ENCODE data around the gene HDAC4.

Gene HDAC4

DNA sequence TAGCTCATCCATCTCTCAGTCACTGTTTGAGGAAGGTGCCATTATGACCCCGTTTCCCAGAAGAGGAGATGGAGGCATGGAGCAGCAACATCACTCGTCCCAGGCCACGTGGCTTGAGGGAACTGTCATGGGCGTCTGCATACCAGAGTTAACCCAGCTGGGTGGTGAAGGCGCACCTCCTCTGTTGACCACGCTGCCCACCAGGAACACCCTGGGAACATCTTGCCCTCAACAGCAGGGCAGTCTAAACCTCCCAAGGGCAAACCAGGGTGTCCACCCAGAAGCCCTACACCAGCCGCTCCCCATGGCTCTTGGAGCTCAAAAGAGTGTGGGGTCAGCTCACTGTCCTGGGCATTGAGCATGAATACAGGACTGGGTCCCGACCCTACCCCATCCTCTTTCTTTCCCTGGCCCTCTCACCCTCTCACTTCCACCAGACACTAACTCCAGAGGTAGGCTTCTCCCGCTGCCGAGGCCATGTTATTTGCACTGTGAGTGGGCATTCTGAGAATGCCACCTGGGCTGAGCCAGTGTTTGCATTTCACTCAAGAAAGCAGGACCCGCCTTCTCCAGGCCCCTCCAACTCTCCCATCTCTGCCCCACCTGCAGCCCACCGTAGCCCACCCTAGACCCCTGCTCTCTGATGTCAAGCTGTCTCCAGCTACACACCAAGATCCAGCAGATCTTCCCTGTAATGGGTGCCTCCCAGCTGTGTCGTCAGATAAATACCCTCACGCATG lies 259.6 kb downstream of the HDAC4 start:
- no peak for DNase-seq (ENCODE audit: low read depth in 2 of 2)

GRCh38 chr2:239140346-239141020 lies 260.3 kb downstream of the HDAC4 start:
- DNase-seq (ENCODE audit: low read depth in 2 of 2), result no peak

DNA sequence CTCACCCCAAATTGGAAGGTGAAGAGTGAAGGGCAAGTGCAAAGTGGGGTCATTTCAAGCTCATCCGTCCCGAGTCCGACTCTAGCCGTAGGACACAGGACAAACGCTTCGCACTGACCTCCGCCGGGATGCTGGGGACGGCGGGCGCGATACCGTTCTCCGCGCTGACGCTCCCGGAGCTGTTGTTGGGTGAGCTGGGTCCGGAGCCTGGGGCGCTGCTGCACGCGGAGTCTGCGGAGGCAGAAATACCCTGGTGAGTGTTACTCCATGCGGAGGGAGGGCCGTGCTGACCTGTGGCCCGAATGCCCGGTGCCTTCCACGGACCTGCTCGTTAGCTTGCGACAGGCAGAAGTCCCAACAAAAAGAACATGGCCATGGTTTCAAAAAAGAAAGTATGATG lies 261.3 kb downstream of the HDAC4 start:
- DNase-seq (ENCODE audit: low read depth in 2 of 2), result no peak

DNA sequence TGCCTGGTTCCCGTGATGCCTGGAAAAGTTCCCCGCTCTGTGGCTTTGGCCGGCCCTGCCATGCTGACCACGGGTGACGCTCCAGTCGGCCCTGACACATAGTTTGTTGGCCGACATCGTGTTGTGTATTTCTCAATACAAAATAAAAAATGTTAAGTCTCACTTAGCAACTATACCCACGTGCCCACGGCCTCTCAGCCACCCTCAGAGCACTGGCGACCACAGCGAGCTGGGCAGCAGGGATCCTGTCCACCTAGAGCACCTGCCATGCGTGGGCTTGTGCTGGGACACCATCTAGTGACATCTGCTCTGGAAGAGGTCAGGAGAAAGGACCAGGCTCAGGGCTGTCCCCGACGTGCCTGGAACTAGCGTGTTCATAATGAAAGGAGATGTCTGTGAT lies 261.7 kb downstream of the HDAC4 start:
- no peak for DNase-seq (ENCODE audit: low read depth in 2 of 2)

DNA sequence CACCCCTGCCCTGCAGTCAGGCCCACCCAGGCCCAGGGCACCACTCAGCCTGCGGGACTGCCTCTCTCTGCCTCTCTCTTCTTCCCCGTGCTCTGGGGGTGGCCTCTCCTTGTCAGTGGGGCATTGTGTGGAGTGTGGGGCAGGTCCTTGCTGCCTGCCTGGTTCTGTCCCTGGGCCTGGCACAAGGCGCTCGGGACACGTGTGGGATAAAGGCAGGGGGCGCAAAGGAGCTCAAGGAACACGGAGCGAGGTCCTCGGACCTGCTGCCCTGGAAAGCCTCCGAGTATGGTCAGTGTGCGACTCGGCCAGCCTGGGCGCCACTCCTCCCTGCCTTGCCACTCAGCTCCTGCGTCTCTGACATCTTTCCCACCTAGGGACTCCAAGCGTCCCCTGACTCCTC lies 262.2 kb downstream of the HDAC4 start:
- no peak for DNase-seq (ENCODE audit: low read depth in 2 of 2)

DNA sequence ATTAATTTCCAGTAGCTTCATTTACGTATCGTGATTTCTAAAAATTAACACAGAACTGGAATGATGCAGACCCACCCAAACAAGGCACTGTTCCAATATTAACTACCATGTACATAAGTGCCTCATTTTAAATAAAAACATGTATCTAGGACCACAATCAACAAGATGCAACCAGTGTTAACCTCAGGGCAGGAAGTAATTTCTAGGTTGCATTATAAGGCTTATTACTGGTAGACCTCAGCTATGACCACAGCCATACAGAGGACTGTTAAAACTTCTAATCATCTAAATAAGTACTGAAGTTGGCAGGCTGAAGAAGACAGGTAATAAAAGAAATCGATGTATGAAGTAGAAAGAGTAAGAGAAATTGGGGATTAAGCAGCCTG lies 262.9 kb downstream of the HDAC4 start:
- no peak for DNase-seq (ENCODE audit: low read depth in 2 of 2)

GRCh38 chr2:239137165-239137897 lies 263.5 kb downstream of the HDAC4 start:
- no peak for DNase-seq (ENCODE audit: low read depth in 2 of 2)

- DNase-seq (ENCODE audit: low read depth in 2 of 2), result no peak
Observed at GRCh38 chr2:239136762-239137161, 264.1 kb downstream of the HDAC4 start.

- DNase-seq (ENCODE audit: low read depth in 2 of 2), result no peak
Observed at GRCh38 chr2:239136203-239136602, 264.6 kb downstream of the HDAC4 start.

DNA sequence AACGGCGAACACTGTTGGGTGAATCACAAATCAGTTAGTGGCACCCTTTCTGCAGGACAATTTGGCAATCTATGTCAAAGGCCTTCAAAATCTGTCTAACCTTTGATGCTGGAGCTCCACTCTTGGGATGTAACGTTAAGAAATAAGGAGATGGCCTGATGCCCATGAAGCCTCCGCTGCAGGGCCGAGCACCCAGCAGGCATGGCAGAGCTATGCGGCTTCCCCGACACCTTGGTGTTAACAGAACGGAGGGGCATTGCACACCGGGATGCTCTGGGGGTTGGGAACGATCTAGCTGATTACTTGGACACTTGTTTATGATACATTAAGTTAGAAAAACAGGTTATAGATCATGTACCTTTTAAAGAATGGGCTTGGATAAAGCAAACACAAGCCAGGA lies 265.3 kb downstream of the HDAC4 start:
- DNase-seq (ENCODE audit: low read depth in 2 of 2), result no peak

- no peak for DNase-seq (ENCODE audit: low read depth in 2 of 2)
Observed at GRCh38 chr2:239133945-239134570, 266.8 kb downstream of the HDAC4 start.

DNA sequence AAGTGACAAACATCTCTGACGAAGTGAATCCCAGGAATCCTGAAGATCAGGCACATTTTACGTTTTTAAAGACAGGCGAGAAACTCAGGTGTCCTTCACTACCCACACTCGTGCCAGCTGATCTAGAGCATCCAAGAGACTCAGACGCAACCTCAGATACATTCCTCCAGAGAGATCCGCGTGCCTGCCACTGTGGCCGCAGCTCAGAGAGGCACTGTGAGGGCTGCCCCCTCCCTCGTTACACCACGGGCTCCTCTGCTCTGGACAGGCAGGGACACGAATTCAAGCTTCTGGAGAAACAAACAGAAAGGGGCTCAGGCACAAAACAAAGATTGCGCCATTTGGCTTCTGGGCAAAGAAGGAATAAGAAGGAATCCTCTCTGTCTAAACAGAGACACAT lies 268.0 kb downstream of the HDAC4 start:
- DNase-seq (ENCODE audit: low read depth in 2 of 2), result no peak

DNA sequence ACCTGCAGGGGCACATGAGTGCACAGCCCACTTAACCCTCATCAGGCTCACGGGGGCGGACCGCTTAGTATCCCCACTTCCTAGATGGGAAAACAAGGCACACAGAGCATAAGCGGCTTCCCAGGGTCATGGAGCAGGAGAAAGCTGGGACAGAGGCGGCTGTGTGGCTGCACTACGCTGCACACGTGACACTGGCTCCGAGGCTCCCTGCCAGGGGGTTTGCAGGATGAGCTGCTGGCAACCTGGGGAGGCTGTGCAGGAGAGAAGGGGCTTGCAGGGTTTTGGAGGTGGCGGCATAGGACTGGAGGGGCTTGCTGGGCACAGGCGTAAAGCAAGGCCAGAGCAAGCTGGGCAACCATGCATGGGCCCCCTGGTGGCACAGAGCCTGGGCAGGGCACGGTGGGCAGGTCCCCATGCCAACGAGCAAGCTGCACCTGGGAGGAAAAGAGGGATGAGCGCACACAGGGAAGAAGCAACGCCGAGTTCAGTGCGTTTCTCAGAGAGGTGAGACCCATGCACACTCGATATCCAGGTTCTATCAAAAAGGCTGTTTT lies 268.6 kb downstream of the HDAC4 start:
- no peak for DNase-seq (ENCODE audit: low read depth in 2 of 2)

GRCh38 chr2:239131521-239131920 lies 269.3 kb downstream of the HDAC4 start:
- DNase-seq (ENCODE audit: low read depth in 2 of 2), result no peak

GRCh38 chr2:239130786-239131325 lies 270.0 kb downstream of the HDAC4 start:
- DNase-seq (ENCODE audit: low read depth in 2 of 2), result no peak

GRCh38 chr2:239130041-239130440 lies 270.8 kb downstream of the HDAC4 start:
- DNase-seq (ENCODE audit: low read depth in 2 of 2), result no peak

DNA sequence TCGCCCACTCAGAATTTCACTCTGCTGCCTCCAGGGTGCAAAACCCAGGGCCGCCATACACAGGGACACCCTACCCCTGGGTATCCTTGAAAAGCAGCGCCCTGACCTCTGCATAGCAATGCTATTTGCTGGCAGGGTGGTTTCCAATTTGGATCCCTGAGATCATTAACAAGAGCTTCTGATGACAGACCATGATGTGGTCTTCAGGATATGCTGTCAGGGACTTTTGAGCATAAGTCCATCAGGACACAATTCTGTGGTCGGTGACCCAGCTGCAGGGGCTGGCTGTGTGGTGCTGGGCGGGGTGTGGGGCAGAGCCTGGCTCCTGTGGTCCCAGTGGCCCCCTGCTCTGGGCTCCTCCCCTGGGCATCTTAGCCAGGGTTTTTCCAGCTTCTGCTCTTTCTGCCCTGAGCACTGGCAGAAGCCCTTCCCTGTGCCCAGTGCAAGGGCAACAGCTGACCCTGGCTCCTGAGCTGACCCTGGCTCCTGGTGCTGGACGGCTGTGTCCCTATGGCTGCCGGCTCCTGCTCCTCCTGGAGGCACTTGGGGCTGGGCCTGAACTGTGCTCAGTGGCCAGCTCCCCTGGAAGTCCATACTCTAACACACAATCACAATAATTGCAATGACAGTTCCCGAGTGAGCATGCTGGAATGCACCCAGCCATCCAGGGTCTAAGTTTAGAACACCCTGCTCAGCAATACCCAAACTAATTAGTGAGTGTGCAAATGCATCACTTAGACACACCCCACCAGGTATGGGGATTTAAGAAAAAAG lies 271.5 kb downstream of the HDAC4 start:
- no peak for DNase-seq (ENCODE audit: low read depth in 2 of 2)

- DNase-seq (ENCODE audit: low read depth in 2 of 2), result no peak
Observed at GRCh38 chr2:239128706-239129105, 272.1 kb downstream of the HDAC4 start.

DNA sequence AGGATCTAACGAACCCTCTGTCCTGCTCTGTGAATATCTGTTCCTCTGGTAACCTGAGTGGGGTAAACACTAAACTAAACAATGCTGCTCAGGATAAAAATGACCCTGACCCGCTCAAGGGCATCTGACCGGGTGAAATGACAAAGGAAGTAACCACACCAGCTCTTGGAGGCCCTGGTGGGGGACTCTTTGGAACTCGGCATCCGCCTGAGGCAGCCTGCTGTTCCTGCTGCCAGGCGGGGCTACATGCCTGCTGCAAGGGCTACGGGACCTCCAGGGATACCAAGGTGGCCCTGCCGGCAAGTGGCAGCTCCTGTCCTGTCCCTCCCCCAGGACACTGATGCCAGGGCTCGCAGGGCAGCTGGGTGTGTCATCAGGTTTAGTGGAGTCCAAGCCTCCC lies 273.3 kb downstream of the HDAC4 start:
- no peak for DNase-seq (ENCODE audit: low read depth in 2 of 2)

- no peak for DNase-seq (ENCODE audit: low read depth in 2 of 2)
Observed at GRCh38 chr2:239125726-239126675, 274.8 kb downstream of the HDAC4 start.

Data from fibroblast of skin of left quadriceps (primary cell).